ENCODE data around the gene UQCRH. TPM values are rescaled to one million over a fixed set of nuclear protein-coding genes. Genes with fewer than 3 reads are reported as not detected.

Gene UQCRH
- total and polyA plus RNA-seq, 10 donors: 106 to 545 (median 237) TPM

- TF ChIP-seq POLR2AphosphoS5 (IDR thresholded peaks at IDR 0.05) (peak in 2 of 3 donors; percentile 52 to 71), CTCF (IDR thresholded peaks at IDR 0.05 in 8 of 11, conservative IDR thresholded peaks at IDR 0.05 in 3 of 11) (peak in 10 of 11 experiments; percentile 11 to 59 (median 38)), POLR2A (IDR thresholded peaks at IDR 0.05) (no peak)
- Histone ChIP-seq H3K27me3 (replicated peaks in 1 of 7) (no peaks in the 10 kb centered on the region), H3K36me3 (peaks cover 0 to 14% (median 8%) of the 10 kb centered on the region in 6 donors), H3K4me1 (peaks cover 26 to 75% (median 52%) of the 10 kb centered on the region in 6 donors), H3K27ac (peak overlapping the region; percentile 78 to 97 (median 96)), H3K4me3 (peak overlapping the region; percentile 48 to 89 (median 78)), H3K9me3 (no peaks in the 10 kb centered on the region)
- 0 to 1% (median 1%) methylated on average over 34 to 79 of the region's 79 CpGs for WGBS, 5 donors
- intact Hi-C loops (cut with DNase I; ENCODE audit: low total_unique reads): loop anchor here (5.0 kb wide), 2 partner anchors 40 to 55 kb away; partner anchors contain the start of genes NSUN4 and RAD54L
- DNase-seq: peak; percentile 92
These were observed 1.5 kb upstream of the UQCRH start for GRCh38 chr1:46301808-46302640.

DNA sequence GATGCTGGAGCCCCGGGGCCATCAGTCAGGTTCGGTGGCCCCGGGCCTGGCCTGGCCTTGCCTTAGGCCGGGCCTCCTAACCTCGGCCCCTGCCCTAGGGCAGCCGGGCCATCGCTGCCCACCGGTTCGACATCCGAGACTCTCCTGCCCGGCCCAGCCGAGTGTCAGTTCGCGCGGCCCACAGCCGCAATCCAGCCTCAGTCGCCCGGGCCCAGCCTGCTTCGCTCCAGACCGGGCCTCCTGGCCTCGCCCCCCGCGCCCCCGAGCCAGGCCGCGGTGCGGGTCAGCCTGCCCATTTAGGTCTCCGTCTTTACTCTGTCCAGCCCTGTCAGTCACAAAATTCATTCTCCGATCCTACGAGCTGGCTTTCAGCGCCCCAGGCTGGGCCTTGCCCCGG, 859 bp upstream of the UQCRH start:
- Histone ChIP-seq H3K9me3 (no peaks in the 10 kb centered on the region), H3K4me3 (peak overlapping the region; percentile 48 to 89 (median 78)), H3K27me3 (replicated peaks in 1 of 7) (no peaks in the 10 kb centered on the region), H3K36me3 (peaks cover 0 to 13% (median 2%) of the 10 kb centered on the region in 6 donors), H3K27ac (peak overlapping the region; percentile 78 to 97 (median 96)), H3K4me1 (peaks cover 26 to 81% (median 58%) of the 10 kb centered on the region in 6 donors)
- 0 to 2% (median 0%) methylated on average over 14 to 32 of the region's 32 CpGs for WGBS, 5 donors
- TF ChIP-seq POLR2AphosphoS5 (IDR thresholded peaks at IDR 0.05): no peak
- TF ChIP-seq CTCF (IDR thresholded peaks at IDR 0.05 in 8 of 11, conservative IDR thresholded peaks at IDR 0.05 in 3 of 11): no peak
- TF ChIP-seq POLR2A (IDR thresholded peaks at IDR 0.05): no peak
- peak; percentile 90 for DNase-seq
- intact Hi-C loops (cut with DNase I; ENCODE audit: low total_unique reads): loop anchor here (5.0 kb wide), 2 partner anchors 40 to 55 kb away; partner anchors contain the start of genes NSUN4 and RAD54L

DNA sequence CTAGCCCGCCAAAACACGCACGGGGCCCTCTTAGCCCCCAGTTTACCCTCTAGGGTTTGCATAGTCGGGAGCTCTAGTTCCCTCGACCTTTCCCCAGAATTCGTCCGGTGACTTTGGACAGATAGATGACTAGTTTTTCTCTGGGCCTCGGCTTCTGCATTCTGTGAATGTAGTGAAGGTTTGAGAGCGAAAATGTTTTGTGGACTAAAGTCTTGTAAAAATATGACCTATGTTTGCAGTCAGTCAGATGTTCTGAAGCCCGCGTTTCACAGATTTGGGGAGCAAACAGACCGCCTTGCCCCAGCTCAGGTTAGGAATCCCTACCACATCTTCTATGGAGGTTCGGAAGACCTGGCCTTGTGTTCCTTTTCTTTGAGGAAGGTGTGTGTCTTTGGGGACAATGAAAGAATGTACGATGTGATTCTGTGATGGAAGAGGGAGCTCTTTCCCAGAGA, 401 bp downstream of the UQCRH start:
- WGBS, 5 donors: 0 to 1% (median 0%) methylated on average over 11 to 14 of the region's 14 CpGs
- Histone ChIP-seq H3K4me3 (peak overlapping the region; percentile 48 to 89 (median 78)), H3K27me3 (replicated peaks in 1 of 7) (no peaks in the 10 kb centered on the region), H3K4me1 (peaks cover 26 to 89% (median 68%) of the 10 kb centered on the region in 6 donors), H3K27ac (peak overlapping the region; percentile 78 to 97 (median 96)), H3K36me3 (peaks cover 0 to 18% (median 0%) of the 10 kb centered on the region in 6 donors), H3K9me3 (no peaks in the 10 kb centered on the region)
- intact Hi-C loops (cut with DNase I; ENCODE audit: low total_unique reads): loop anchor here (5.0 kb wide), 2 partner anchors 38 to 57 kb away; partner anchors contain the start of genes NSUN4 and RAD54L
- TF ChIP-seq CTCF (IDR thresholded peaks at IDR 0.05 in 8 of 11, conservative IDR thresholded peaks at IDR 0.05 in 3 of 11): no peak
- DNase-seq: no peak

GRCh38 chr1:46306159-46306530, 2.6 kb downstream of the UQCRH start:
- Histone ChIP-seq H3K4me1 (peaks cover 20 to 79% (median 57%) of the 10 kb centered on the region in 6 donors), H3K27me3 (replicated peaks in 1 of 7) (no peaks in the 10 kb centered on the region), H3K27ac (no peak overlapping the region), H3K4me3 (peak overlapping the region in 1 of 8 donors; percentile 8), H3K9me3 (no peaks in the 10 kb centered on the region), H3K36me3 (peaks cover 2 to 40% (median 17%) of the 10 kb centered on the region in 6 donors)
- DNase-seq: no peak
- TF ChIP-seq CTCF (IDR thresholded peaks at IDR 0.05 in 8 of 11, conservative IDR thresholded peaks at IDR 0.05 in 3 of 11): no peak
- intact Hi-C loops (cut with DNase I; ENCODE audit: low total_unique reads): no loop called here
- 90 to 97% (median 94%) methylated on average over 8 of the region's 8 CpGs for WGBS, 5 donors
